ENCODE results near the gene KCNQ5.

Gene KCNQ5

DNA sequence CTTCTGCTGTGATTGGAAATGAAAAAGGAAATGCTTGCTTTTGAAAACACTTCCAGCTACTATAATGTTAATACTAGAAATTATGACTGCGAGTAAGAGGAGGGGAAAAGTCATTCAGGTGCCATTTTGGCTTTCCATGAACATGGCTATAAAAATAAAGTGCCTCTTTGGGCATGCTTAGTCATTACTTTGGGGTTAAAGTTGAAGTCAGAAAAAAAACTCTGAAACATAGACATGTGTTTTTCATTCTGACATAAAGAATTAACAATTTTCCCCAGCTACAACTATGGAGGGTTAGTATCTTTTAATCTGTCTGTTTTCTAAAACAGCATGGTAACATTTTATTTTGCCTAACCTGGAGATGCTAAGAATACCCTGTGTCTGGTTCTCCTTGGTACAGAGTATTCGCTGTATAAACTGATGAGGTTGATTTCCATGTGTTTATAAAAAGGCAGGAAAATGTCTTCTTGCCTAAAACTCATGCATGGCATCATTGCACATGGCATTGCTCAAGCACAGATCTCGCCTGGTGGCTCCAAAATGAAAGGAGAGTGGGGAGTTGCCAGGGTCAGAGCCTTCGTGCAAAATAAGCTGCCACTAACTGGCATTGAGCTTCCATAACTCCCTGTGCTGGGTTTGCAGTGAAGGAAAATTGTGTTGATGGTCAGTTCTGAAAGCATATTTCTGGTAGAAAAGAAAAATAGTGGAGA, 188.9 kb downstream of the KCNQ5 start:
- no peak for FAIRE-seq

DNA sequence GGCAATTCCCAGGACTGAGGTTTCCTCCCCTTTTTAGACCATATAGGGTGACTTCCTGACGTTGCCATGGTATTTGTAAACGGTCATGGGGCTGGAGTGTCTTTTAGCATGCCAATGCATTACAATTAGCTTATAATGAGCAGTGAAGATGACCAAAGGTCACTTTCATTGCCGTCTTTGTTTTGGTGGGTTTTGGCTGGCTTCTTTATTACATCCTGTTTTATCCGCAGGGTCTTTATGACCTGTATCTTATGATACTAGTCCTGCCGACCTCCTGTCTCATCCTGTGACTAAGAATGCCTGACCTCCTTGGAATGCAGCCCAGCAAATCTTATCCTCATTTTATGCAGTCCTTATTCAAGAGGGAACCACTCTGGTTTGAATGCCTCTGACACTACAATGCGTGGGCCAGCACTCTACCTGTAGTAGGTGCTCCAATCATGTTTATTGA, 190.1 kb downstream of the KCNQ5 start:
- no peak for FAIRE-seq

DNA sequence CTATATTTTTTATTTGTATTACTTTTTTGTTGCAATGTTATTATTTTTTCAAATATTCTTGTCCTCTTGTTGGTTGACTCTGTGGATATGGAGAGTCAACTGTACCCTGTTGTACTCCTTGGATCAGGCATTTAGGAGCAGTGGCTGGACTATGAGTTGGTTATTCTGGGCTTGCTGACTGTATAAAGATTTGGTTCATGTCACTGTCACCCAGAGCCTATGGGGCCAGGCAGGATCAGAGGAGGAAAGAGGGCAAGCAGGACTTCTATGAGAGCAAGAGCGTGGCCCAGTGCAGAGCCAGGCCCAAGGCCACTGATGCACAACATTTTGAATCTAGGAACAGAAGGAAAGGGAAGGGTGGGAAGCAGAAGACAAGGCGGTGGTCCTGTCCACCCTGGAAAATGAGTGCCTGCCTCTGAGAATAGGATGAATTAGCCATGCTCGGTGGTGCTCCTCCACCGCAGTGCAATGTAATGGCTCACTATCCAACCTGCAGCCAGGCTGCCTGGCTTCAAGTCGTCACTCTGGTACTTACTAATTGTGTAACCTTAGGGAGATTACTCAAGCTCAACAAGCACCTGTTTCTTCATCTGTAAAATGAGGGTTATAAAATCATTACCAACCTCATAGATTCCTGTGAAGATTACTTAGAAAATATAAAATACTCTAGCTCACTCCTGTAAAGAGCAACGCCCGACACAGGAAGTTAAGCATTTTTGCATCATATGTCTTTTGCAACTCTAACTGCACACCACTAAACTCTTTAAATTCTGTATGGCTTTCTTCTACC, 192.1 kb downstream of the KCNQ5 start:
- no peak for FAIRE-seq

DNA sequence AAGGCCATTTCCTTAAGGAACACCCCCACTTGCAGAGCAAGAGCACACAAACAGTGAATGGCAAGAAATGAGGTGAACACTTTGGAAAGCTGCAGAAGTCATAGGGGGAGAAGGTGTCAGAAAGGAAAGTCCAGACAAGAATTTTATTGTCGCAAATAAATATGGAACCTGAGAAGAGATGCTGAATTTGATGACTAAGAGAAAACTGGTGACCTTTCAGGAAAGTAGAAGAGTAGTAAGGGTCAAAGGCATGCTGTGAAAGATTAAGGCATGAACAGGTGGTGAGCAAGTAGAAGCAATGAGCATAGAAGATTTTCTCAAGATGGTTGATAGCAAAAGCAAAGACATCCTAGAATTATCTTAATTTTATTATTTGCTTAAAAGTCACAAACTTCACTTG, 194.2 kb downstream of the KCNQ5 start:
- no peak for FAIRE-seq

DNA sequence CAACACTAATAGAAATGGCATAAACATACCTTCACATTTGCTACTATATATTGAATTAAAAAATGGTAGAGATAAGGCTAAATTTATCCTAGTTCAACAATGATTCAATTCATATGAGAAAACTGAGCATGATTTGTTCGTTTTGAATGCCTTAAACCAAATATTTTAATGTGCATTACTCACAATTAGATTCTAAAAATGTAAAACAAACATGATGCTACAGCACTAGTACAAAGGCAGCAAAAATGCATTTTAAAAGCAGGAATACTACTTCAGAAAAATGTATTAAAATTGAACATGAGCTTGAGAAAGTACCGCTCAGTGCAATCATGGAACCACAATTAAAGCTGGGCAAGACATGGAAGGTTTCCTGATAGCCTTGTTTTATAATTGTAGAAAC, 195.3 kb downstream of the KCNQ5 start:
- no peak for FAIRE-seq

DNA sequence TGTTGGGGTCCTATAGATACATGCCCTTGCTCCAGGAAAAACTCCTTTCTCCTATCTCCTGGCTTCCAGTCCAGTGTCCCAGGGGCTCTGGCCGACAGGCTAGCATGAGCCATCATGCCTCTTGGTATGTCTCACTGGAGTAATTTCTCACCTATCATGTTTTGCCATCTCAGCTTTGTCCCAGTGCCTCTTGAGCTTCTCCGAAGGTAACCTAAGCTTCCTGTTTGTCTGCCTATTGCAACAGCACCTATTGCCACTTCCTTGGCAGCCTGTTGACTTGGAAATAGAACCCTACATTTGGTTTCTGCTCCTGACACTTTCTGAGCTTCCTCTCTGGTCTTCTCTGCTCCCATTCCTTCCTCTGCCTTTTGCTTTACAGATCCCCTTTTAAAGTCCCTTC, 197.7 kb downstream of the KCNQ5 start:
- no peak for FAIRE-seq

DNA sequence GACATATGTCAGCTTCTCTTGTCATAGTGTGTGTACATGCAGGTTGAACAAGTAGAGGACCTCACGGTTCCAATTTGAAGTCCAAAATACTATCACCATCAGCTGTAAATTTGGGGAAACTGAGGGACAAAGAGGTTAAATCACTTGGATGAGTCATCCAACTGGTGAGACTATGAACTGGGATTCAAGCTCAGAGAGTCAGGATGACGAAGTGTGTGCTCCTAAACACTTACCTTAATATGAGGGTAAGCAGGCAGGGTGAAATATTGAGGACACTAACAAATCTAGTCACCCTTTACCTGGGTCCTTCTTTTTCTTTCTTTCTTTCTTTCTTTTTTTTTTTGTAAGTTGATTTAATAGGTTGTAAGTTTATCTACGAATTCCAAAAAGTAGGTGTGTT, 198.3 kb downstream of the KCNQ5 start:
- no peak for FAIRE-seq

DNA sequence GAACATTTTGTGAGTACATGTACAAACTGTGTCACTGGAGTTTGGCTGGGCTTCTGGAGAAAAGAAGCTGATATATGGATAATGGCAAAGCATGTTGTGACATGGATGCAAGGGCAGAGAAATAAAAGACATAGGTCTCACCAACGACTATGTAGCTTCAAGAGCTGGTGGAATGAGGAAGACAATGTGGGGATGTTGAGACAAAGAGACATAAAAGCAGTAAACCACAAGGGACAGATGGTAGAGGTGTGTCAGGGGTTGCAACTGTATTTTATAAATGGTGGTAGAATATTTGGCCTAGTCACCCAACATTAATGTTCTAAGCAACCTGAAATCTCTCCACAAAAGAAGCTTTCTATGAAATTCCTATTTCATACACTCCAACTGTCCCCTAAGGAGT, 199.0 kb downstream of the KCNQ5 start:
- no peak for FAIRE-seq

DNA sequence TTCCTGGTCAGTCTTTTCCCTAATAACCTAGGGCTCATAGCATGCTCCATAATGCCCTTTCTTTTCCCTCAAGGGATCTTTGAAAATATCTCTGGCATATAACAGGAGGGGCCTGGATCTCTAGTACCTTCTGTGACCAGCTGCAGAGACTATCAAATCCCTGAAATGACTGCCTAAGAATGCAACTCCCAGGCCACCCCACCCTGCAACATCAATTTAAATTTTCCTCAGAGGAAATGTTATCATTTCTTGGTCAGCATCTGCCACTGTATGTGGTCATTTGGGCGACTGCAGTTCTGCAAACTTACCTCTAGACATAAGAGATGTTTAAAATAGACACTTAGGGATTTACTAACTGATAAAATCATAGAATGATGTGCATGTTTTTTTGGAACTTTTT, 200.2 kb downstream of the KCNQ5 start:
- no peak for FAIRE-seq

DNA sequence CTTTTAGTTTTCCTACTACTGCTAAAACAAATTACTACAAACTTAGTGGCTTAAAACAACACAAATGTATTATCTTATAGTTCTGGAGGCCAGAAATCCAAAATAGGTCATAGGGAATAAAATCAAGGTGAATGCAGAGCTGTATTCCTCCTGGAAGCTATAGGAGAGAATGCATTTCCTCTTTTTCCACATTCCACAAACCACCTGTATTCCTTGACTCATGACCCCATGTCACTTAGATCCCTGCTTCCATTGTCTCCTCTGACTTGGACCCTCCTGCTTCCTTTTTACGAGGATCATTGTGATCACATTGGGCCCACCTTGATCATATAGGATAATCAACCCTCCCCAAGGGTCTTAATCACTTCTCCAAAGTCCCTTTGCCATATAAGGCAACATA, 200.8 kb downstream of the KCNQ5 start:
- FAIRE-seq = no peak

DNA sequence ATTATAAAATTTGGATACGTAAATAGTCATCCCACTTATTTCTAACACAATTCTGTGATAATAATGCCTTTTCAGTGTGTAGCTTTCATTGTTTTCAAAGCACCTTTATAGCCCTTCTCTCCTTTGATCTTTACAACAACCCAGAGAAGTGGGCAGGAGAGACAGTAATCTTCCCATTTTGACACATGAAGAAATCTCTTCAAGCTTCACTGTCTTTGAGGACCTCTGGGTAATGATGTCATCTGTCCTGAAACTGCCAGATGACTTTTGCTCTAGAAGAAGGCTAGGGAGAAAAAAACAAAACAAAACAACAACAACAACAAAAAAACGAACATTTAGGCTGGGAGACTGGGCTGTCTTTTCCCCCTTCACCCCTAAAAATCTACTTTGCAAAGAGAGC, 203.0 kb downstream of the KCNQ5 start:
- no peak for FAIRE-seq

DNA sequence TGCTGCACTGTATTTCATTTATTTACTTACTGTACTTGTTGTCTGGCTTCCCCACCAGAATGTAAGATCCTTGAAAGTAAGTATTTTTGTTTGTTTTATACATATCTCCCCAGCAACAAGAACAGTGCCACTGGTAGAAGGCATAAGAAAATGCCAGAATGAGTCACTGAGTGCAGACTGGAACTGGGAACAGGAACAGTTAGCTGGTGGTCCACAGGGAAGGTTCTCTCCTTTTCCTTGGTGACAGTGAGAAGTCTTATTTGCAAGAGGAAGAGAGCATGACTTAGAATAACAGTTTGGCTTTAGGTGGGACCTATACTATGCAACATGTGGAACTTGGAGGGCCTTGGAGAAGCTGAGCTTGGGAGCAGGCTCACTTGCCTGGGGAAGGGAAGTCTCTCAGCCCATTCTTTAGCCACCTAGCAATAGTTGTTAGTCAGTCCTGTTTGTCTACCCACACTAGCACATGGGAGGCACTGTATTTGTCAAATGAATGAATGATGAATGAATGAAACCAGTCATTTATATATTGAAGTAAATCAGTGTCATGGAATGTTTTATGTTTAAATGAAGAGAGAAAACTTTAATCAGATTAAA, 203.5 kb downstream of the KCNQ5 start:
- no peak for FAIRE-seq

DNA sequence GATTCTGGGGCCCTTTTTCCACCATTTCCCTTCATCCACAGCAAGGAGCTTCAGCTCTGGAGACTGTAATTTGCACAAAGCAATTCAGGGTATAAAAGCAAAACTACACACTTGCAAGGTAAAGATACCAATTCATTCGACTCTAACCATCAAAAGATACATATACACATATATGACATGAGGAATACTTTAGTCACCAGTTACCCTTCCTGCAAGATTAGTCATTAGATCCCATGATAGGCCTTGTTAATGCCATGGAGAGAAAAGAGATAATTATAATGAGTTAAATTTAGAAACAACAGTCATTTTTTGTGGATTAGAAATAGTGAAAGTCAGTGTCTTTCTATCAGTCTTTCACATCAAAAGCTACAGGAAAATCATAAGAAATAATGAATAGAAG, 204.2 kb downstream of the KCNQ5 start:
- no peak for FAIRE-seq

DNA sequence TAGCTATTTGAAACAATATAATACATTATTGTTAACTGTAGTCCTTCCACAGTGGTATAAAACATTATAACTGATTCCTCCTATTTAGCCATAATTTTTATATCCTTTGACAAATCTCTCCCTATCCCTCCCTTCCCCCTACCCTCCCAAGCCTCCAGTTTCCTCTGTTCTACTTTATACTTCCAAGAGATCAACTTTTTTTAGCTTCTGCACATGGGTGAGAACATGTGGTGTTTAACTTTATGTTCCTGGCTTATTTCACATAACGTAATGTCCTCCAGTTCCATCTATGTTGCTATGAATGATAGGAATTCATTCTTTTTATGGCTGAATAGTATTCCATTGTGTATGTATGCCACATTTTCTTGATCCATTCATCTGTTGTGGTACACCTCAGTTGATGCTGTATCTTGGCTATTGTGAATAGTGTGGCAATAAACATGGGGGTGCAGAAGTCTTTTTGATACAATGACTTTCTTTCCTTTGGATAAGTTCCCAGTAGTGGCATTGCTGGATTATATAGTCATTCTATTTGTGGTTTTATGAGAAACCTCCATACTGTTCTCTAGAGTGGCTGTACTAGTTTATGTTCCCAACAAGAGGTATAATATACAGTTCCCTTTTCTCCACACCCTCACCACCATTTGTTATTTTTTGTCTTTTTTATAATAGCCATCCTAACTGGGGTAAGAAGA, 205.0 kb downstream of the KCNQ5 start:
- no peak for FAIRE-seq

DNA sequence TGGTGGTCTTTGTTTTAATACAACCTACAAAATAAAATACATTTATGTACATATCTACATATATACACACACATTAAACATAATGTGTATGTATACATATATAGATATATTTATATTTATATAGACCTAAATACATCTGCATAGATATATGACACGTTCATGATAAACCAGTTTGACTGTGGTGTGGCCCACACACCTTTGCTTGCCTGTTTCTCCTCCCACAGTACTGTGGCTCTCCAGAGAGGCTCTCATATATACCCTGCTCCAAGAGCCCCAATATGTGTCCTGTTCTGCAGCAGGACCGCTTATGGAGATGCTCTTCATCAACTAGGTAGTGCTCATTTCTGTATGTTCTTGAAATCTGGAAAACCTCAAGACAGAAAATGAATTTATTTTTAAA, 207.0 kb downstream of the KCNQ5 start:
- FAIRE-seq = no peak

DNA sequence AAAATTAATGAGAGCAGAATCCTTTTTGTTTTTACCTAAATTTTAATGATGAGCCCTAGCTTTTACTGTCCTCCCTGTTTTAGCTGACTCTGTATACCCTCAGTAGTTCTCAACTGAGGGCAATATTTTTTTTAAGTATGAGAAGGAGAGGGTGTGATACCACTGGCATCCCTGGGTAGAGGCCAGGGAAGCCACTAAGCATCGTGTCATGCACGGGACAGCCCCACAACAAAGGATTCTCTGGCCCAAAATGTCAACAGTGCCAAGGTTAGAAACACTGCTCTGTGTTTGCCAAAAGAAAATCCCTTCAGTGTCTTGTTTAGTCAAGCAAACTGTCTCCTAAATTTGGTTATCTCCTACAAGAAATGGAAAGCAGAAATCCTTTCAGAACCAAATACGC, 210.4 kb downstream of the KCNQ5 start:
- FAIRE-seq = no peak

DNA sequence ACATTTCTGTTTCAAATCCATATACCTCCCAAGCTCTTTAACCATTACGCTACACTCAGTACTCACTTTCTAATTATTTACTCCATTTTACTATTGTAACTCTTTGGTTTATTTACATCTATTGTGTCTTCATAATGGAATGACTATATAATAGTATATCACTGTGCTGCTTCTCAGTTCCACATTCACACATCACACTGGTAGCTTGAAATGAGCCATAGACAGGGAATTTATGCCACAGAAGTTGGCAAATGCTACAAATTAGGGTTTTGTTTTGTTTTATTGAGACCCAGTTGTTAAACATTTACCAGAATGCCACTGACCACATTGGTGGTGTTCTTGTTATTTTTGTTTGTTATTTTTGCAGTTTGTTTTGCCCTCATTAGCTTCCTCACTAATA, 213.9 kb downstream of the KCNQ5 start:
- no peak for FAIRE-seq

DNA sequence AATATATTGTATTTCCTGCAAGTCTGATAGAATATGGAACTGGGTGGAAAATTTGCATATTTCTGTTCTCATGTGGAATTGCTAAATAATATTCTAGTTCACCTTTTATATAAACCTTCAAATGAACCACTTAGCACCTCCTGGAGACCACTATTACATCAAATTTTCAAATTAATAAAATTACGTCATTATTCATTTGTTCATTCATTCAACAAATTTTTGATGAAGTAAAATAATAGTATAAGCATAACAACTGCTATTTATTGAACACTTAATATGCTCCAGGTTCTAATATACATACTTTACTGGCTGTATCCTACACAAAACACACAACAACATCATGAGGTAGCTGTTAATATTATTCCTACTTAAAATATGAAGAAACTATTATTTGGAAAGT, 215.1 kb downstream of the KCNQ5 start:
- FAIRE-seq = no peak

DNA sequence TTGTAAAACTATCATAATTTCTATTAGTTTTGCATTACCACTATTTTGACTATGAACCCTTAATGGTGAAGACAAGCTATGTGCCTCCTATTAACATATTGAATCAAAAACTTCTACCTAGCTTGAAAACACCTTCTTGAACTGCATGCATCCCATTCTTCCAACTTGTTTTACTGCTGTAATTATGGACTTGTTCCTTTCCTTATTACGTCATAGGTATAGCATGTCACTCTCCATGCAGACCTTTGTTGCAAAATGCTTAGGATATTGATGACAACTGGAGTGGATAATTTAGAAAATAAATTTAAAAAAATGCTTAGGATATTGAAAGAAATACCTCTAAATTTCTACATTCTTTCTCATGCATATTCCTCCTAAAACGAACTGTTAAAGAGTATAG, 219.3 kb downstream of the KCNQ5 start:
- FAIRE-seq = no peak

DNA sequence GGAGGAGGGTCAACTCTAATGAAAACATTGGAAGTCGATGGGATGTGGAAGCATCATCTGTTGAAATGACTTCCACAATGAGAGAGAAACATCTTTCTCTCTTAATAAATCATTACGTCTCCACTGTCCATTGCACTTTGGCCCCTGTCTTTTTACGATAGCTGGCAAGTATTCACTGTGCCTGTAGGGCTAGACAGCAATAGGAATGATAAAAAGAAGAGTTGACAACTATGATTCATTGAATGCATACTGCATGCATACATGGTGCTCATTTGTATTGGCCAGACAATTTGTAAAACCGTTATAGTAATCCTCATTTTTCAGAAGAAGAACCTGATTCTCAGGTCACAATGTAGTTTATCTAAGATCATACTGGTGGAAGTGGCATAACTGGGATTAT, 220.3 kb downstream of the KCNQ5 start:
- FAIRE-seq = no peak

DNA sequence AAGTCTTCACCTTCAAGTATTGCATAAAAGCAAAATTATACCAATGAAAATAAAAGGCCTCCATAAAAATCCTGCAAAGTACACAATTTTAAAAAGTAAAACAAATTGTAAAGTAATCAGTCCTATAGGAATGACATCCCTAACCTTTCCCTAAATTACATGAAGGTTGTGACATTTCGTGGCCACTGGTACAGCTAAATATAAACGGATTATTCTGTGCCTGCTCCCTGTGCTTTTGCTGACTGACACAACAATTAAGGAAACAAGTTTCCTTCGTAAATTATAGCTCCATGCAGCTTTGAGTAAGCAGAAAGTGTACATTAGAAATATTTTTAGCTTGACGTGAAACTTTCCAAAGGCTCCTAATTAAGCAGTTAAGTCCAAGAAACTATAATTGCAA, 222.8 kb downstream of the KCNQ5 start:
- FAIRE-seq = no peak

DNA sequence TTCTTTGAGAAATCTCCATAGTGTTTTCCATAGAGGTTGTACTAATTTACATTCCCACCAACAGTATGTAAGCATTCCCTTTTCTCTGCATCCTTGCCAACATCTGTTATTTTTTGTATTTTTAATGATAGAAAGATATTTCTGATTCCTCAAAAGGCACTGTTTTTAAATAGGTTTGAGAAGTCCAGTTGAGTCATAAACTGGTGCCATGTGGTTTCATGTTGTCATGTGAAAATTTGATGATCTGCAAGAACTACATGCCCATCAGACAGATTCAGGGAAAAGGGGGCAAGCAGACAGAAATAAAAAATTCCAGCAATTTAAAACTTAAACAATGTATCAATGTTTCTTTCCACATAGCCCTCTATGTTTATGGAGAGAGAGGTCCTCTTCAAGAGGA, 227.5 kb downstream of the KCNQ5 start:
- no peak for FAIRE-seq

DNA sequence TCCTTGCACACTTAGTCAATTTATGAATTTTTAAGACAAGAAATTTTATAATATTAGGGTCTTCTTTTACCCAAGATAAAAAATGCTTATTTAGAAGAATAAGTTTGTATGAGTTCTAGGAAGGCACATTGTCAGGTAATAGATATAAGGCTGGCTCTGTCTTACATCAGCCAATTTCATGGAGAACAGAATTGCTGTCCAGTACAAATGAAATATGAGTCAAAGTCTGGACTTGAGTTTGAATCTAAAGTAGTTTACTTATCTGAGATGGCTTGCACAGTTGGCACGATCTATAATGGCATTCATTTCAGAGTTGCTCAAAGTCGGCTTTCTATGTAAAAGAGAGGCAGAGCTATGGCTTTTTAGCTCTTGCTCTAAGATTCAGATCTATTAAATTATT, 228.2 kb downstream of the KCNQ5 start:
- FAIRE-seq = no peak

DNA sequence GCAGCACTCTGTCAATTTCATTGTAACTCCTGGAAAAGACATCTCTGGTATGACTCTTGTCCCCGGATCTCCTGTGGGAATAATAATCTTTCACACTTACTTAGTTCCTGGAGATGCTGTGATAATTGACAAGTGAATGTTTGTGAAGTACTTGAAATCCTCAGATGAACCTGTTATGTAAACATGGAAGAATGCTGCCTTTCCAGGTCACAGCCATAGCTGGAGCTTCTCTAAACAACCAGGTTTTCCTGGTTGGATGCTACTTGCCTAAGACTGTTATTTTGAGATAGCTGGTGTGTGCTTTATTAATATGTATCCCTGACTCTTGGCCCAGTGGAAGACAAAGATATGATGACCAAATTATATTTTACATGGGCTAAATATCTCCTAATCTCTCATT, 228.6 kb downstream of the KCNQ5 start:
- no peak for FAIRE-seq
